Measurements from ENCODE around the gene EIF4B. TPM values are rescaled to one million over a fixed set of nuclear protein-coding genes. Genes with fewer than 3 reads are reported as not detected.
A peak's percentile ranks its signal among the peaks of the same experiment; 100 is the strongest.

EIF4B gene
- total RNA-seq, 5 donors from 2014 or later (not counting 1 experiment from before 2014, with no cell fraction given): 710 to 755 (median 729) TPM

DNA sequence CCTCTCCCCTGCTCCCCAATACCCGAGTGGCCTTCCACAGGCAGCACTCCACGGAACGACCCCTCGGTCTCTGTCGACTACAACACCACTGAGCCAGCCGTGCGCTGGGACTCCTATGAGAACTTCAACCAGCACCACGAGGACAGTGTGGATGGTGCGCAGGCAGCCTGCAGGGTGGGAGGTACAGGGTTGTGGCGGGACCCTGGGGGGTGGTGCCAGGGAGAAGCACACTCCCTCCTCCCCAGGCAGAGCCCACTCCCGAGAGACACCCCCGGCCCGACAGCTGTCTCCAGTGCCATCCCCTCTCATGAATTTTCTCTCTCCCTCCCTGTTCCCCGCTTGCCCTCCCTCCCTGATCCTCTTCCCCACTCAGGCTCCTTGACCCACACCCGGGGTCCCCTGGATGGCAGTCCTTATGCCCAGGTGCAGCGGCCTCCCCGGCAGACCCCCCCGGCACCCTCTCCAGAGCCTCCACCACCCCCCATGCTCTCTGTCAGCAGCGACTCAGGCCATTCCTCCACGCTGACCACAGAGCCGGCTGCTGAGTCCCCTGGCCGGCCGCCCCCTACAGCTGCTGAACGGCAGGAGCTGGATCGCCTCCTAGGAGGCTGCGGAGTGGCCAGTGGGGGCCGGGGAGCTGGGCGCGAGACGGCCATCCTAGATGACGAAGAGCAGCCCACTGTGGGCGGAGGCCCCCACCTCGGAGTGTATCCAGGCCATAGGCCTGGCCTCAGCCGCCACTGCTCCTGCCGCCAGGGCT, 52.6 kb downstream of the EIF4B start:
- Histone ChIP-seq H3K4me1 (ENCODE audit: control insufficient read depth in 1 of 2, extremely low read depth in 1 of 2, insufficient read depth in 2 of 2, low read length in 2 of 2) (peaks cover under 1 to 9% of the 10 kb centered on the region in 2 experiments), H3K4me3 (ENCODE audit: control insufficient read depth in 1 of 2, extremely low read depth in 1 of 2, low read length in 1 of 2) (no peak overlapping the region), H3K9me3 (no peaks in the 10 kb centered on the region), H3K27ac (ENCODE audit: low read length) (no peak overlapping the region), H3K36me3 (ENCODE audit: control insufficient read depth in 2 of 2, extremely low read depth in 1 of 2, insufficient read depth in 1 of 2, low read length in 1 of 2) (peaks cover 0 to 5% of the 10 kb centered on the region in 2 donors), H3K27me3 (replicated peaks in 1 of 2; ENCODE audit: control insufficient read depth in 2 of 2, extremely low read depth in 1 of 2, insufficient read depth in 2 of 2, low read length in 1 of 2) (peaks cover 0 to 31% of the 10 kb centered on the region in 2 experiments)
- ATAC-seq (replicated peaks in 1 of 4) (no peak), DNase-seq (no peak)
- Mint-ChIP-seq H3K4me1 (peaks cover 4 to 10% (median 5%) of the 10 kb centered on the region in 3 donors), H3K36me3 (peaks cover 2% of the 10 kb centered on the region), H3K9me3 (no peaks in the 10 kb centered on the region), H3K27ac (no peak overlapping the region), H3K27me3 (peaks cover 0 to 2% of the 10 kb centered on the region in 2 donors), H3K4me3 (no peak overlapping the region)
- CTCF ChIA-PET: no interaction called here
- POLR2A ChIA-PET: no interaction called here
- 93% methylated on average over 23 of the region's 35 CpGs for WGBS (ENCODE audit: insufficient coverage)

DNA sequence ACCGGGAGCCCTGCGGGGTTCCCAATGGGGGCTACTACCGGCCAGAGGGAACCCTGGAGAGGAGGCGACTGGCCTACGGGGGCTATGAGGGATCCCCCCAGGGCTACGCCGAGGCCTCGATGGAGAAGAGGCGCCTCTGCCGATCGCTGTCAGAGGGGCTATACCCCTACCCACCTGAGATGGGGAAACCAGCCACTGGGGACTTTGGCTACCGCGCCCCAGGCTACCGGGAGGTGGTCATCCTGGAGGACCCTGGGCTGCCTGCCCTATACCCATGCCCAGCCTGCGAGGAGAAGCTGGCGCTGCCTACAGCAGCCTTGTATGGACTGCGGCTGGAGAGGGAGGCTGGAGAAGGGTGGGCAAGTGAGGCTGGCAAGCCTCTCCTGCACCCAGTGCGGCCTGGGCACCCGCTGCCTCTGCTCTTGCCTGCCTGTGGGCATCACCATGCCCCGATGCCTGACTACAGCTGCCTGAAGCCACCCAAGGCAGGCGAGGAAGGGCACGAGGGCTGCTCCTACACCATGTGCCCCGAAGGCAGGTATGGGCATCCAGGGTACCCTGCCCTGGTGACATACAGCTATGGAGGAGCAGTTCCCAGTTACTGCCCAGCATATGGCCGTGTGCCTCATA, 53.3 kb downstream of the EIF4B start:
- Histone ChIP-seq H3K27ac (ENCODE audit: low read length) (no peak overlapping the region), H3K4me1 (ENCODE audit: control insufficient read depth in 1 of 2, extremely low read depth in 1 of 2, insufficient read depth in 2 of 2, low read length in 2 of 2) (peaks cover 0 to 3% of the 10 kb centered on the region in 2 experiments), H3K27me3 (replicated peaks in 1 of 2; ENCODE audit: control insufficient read depth in 2 of 2, extremely low read depth in 1 of 2, insufficient read depth in 2 of 2, low read length in 1 of 2) (peaks cover 0 to 31% of the 10 kb centered on the region in 2 experiments), H3K36me3 (ENCODE audit: control insufficient read depth in 2 of 2, extremely low read depth in 1 of 2, insufficient read depth in 1 of 2, low read length in 1 of 2) (peaks cover 0 to 11% of the 10 kb centered on the region in 2 donors), H3K9me3 (no peaks in the 10 kb centered on the region), H3K4me3 (ENCODE audit: control insufficient read depth in 1 of 2, extremely low read depth in 1 of 2, low read length in 1 of 2) (no peak overlapping the region)
- ChIA-PET POLR2A (interaction anchor here in 1 of 2 donors (0.6 kb wide), 1 partner anchor 118 kb away, joined by 5 read pairs; no protein-coding TSS in a partner anchor), CTCF (no interaction called here)
- peaks cover 0 to 2% of the 10 kb centered on the region in 2 donors for H3K27me3 Mint-ChIP-seq
- DNase-seq (no peak), ATAC-seq (replicated peaks in 1 of 4) (no peak)
- H3K4me3 Mint-ChIP-seq: no peak overlapping the region
- 84% methylated on average over 24 of the region's 24 CpGs for WGBS (ENCODE audit: insufficient coverage)
- peaks cover 6% of the 10 kb centered on the region for H3K36me3 Mint-ChIP-seq
- H3K4me1 Mint-ChIP-seq: peaks cover 0 to 5% (median 0%) of the 10 kb centered on the region in 3 donors
- H3K9me3 Mint-ChIP-seq: no peaks in the 10 kb centered on the region
- no peak overlapping the region for H3K27ac Mint-ChIP-seq

- no peak for ATAC-seq (replicated peaks in 1 of 4)
- no peak for DNase-seq
- ChIA-PET CTCF (no interaction called here), POLR2A (interaction anchor here in 1 of 2 donors (0.6 kb wide), 1 partner anchor 119 kb away, joined by 5 read pairs; no protein-coding TSS in a partner anchor)
- H3K9me3 ChIP-seq: no peaks in the 10 kb centered on the region
- peaks cover 0 to 31% of the 10 kb centered on the region in 2 experiments for H3K27me3 ChIP-seq (replicated peaks in 1 of 2; ENCODE audit: control insufficient read depth in 2 of 2, extremely low read depth in 1 of 2, insufficient read depth in 2 of 2, low read length in 1 of 2)
- Mint-ChIP-seq H3K27ac (no peak overlapping the region), H3K9me3 (no peaks in the 10 kb centered on the region), H3K4me1 (peaks cover 0 to 3% (median 0%) of the 10 kb centered on the region in 3 donors), H3K4me3 (no peak overlapping the region), H3K27me3 (peaks cover 0 to 2% of the 10 kb centered on the region in 2 donors), H3K36me3 (peaks cover 12% of the 10 kb centered on the region)
- no peak overlapping the region for H3K4me3 ChIP-seq (ENCODE audit: control insufficient read depth in 1 of 2, extremely low read depth in 1 of 2, low read length in 1 of 2)
- H3K36me3 ChIP-seq (ENCODE audit: control insufficient read depth in 2 of 2, extremely low read depth in 1 of 2, insufficient read depth in 1 of 2, low read length in 1 of 2): peaks cover 0 to 17% of the 10 kb centered on the region in 2 donors
- no peaks in the 10 kb centered on the region for H3K4me1 ChIP-seq (ENCODE audit: control insufficient read depth in 1 of 2, extremely low read depth in 1 of 2, insufficient read depth in 2 of 2, low read length in 2 of 2)
- no peak overlapping the region for H3K27ac ChIP-seq (ENCODE audit: low read length)
- WGBS (ENCODE audit: insufficient coverage): 94% methylated on average over 10 of the region's 17 CpGs
Observed at GRCh38 chr12:53060064-53060720, 53.9 kb downstream of the EIF4B start.

DNA sequence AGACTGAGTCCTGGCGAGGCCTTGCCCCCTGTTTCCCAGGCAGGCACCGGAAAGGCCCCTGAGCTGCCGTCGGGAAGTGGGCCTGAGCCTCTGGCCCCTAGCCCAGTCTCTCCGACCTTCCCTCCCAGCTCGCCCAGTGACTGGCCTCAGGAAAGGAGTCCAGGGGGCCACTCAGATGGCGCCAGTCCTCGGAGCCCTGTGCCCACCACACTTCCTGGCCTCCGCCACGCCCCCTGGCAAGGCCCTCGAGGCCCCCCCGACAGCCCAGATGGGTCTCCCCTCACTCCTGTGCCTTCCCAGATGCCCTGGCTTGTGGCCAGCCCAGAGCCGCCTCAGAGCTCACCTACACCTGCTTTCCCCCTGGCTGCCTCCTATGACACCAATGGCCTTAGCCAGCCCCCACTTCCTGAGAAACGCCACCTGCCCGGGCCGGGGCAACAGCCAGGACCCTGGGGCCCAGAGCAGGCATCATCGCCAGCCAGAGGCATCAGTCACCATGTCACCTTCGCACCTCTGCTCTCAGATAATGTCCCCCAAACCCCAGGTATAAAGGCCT, 54.5 kb downstream of the EIF4B start:
- H3K27me3 ChIP-seq (replicated peaks in 1 of 2; ENCODE audit: control insufficient read depth in 2 of 2, extremely low read depth in 1 of 2, insufficient read depth in 2 of 2, low read length in 1 of 2): peaks cover 0 to 31% of the 10 kb centered on the region in 2 experiments
- Mint-ChIP-seq H3K36me3 (peaks cover 14% of the 10 kb centered on the region), H3K4me3 (no peak overlapping the region), H3K9me3 (no peaks in the 10 kb centered on the region), H3K27ac (no peak overlapping the region), H3K4me1 (peaks cover under 1 to 4% (median under 1%) of the 10 kb centered on the region in 3 donors), H3K27me3 (peaks cover 0 to 2% of the 10 kb centered on the region in 2 donors)
- peaks cover 0 to 23% of the 10 kb centered on the region in 2 donors for H3K36me3 ChIP-seq (ENCODE audit: control insufficient read depth in 2 of 2, extremely low read depth in 1 of 2, insufficient read depth in 1 of 2, low read length in 1 of 2)
- H3K4me3 ChIP-seq (ENCODE audit: control insufficient read depth in 1 of 2, extremely low read depth in 1 of 2, low read length in 1 of 2): no peak overlapping the region
- H3K27ac ChIP-seq (ENCODE audit: low read length): no peak overlapping the region
- H3K4me1 ChIP-seq (ENCODE audit: control insufficient read depth in 1 of 2, extremely low read depth in 1 of 2, insufficient read depth in 2 of 2, low read length in 2 of 2): peaks cover 0 to under 1% of the 10 kb centered on the region in 2 experiments
- WGBS (ENCODE audit: insufficient coverage): 65% methylated on average over 15 of the region's 18 CpGs
- DNase-seq (no peak), ATAC-seq (replicated peaks in 1 of 4) (no peak)
- H3K9me3 ChIP-seq: no peaks in the 10 kb centered on the region
- CTCF ChIA-PET: interaction anchor here in 1 of 2 donors (0.9 kb wide), 1 partner anchor 13 kb away, joined by 3 read pairs; no protein-coding TSS in a partner anchor
- POLR2A ChIA-PET: interaction anchor here in 1 of 2 donors (0.6 kb wide), 1 partner anchor 1528 kb away, joined by 3 read pairs; the partner anchor contains the start of gene PPP1R1A

DNA sequence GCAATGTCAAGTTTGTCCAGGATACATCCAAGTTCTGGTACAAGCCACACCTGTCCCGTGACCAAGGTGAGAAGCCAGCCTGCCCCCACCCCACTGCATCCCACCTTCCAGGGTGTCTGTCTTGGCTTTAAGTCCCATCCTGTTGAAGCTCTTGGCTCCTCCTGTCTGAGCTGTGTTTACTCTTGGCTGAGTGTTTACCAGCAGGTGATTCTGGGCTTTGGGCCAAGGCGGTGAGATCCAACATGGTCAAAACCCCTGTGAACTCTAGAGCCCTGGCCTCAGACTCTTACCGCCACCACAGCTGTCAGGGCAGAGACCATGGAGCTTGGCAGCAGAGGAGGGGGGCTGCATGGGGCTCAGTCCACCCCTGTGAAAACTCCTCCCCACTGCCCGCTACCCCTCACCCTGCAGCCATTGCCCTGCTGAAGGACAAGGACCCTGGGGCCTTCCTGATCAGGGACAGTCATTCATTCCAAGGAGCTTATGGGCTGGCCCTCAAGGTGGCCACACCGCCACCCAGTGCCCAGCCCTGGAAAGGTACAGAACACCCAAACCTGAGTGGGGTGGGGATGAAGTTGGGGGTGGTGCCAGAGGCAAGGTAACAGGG, 55.3 kb downstream of the EIF4B start:
- WGBS (ENCODE audit: insufficient coverage): 81% methylated on average over 2 of the region's 5 CpGs
- DNase-seq (no peak), ATAC-seq (replicated peaks in 1 of 4) (peak in 2 of 4 experiments; percentile 27 to 40)
- no peak overlapping the region for H3K27ac ChIP-seq (ENCODE audit: low read length)
- CTCF ChIA-PET: interaction anchor here in 1 of 2 donors (0.6 to 0.9 kb wide), 3 partner anchors 14 to 40 kb away, joined by 3 to 8 read pairs (median 3); no protein-coding TSS in a partner anchor
- Mint-ChIP-seq H3K4me1 (peaks cover 6 to 8% (median 7%) of the 10 kb centered on the region in 3 donors), H3K27ac (peak overlapping the region in 1 of 2 donors; percentile 16), H3K27me3 (peaks cover 0 to 2% of the 10 kb centered on the region in 2 donors), H3K9me3 (no peaks in the 10 kb centered on the region), H3K36me3 (peaks cover 21% of the 10 kb centered on the region), H3K4me3 (no peak overlapping the region)
- POLR2A ChIA-PET: interaction anchor here in 1 of 2 donors (0.6 kb wide), 1 partner anchor 1527 kb away, joined by 3 read pairs; the partner anchor contains the start of gene PPP1R1A
- peaks cover 0 to 31% of the 10 kb centered on the region in 2 donors for H3K36me3 ChIP-seq (ENCODE audit: control insufficient read depth in 2 of 2, extremely low read depth in 1 of 2, insufficient read depth in 1 of 2, low read length in 1 of 2)
- H3K9me3 ChIP-seq: no peaks in the 10 kb centered on the region
- peaks cover 0 to 5% of the 10 kb centered on the region in 2 experiments for H3K4me1 ChIP-seq (ENCODE audit: control insufficient read depth in 1 of 2, extremely low read depth in 1 of 2, insufficient read depth in 2 of 2, low read length in 2 of 2)
- peaks cover 0 to 31% of the 10 kb centered on the region in 2 experiments for H3K27me3 ChIP-seq (replicated peaks in 1 of 2; ENCODE audit: control insufficient read depth in 2 of 2, extremely low read depth in 1 of 2, insufficient read depth in 2 of 2, low read length in 1 of 2)
- no peak overlapping the region for H3K4me3 ChIP-seq (ENCODE audit: control insufficient read depth in 1 of 2, extremely low read depth in 1 of 2, low read length in 1 of 2)

Data from T-cell (primary cell).